GM21390 (cell line): ENCODE data around the gene CACNG4.

ENCODE experiments used
- ATAC-seq: cut with Tn5 transposase; IDR thresholded peaks from one replicate; pipeline ENCODE4 v1.9.1; 2021; ENCODE audit not compliant: unreplicated experiment

The CACNG4 gene

GRCh38 chr17:66983414-66984021 lies 19.0 kb downstream of the CACNG4 start:
- no peak for ATAC-seq

DNA sequence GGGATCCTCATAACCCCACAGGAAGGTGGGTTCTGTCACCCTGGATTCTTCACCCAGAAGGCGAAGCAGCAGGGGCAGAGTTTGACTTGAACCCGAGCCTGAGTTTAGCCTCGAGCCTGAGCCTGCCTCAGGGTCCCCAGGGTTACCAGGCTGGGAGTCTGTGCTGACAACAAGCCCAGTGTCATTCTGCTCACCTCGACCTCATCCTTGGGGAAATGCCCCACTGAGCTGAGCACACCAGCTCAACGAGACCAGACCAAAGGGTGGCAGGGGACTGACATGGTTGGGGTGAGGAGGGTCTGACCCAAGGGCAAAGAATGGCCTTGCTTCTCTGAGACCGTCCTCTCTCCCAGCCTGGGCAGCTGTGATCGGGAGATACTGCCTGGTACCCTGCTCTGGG lies 20.2 kb downstream of the CACNG4 start:
- ATAC-seq, result no peak

DNA sequence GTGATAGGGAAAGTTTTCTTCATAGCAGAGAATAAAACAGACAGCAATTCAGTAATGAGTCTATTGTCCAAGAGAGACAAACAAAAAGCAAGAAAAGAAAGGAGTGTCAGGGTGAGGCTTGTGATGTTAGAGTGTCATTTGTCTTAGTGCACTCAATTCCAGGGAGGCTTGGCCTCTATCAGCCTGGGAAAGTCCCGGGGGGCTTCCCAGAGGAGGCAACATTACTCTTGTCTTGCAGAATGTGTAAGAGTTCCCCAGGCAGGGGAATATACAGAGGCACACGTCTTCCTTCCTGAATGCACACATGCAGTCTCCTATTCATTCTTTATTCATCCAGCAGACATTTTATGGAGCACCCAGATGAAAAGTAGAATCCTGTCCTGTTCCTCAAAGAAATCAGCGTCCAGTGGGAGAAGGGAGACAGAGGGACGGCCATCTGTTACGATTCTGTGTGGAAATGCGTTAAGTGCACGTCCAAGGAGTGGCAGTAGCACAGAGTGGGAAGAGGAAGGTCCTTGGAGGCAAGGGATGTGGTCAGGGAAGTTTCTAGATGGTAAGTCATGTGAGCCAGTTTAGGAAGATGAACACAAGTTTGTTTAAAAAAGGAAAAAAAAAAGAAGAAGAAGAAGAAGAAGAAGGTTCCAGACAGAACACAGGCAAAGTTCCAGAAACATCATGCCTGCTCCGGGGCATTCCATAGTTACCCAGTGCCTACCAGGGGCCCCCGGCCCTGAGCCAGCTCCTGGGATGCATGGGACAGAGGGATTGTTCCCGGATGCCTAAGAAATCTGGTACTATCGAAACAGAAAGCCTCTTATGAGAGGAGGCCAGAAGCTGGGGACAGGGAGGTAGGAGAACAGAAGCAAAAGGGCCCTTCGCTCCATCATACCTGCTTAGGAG lies 21.1 kb downstream of the CACNG4 start:
- no peak for ATAC-seq

DNA sequence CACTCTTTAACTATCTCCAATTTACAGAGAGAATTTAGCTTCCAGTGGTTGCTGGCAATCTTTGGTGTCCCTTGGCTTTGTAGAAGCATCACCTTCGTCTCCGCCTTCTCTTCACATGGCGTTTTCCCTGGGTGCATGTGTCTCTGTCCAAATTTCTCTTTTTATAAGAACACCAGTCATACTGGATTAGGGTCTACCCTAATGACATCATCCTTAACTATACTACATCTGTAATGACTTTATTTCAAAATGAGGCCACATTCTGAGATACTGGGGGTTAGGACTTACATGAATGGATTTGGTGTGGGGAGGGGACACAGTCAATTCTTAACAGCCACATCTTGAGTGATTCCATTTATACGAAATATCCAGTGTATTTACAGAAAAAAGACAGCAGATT lies 22.2 kb downstream of the CACNG4 start:
- no peak for ATAC-seq

- ATAC-seq, result no peak
These were observed 22.6 kb downstream of the CACNG4 start for GRCh38 chr17:66987059-66987616.

DNA sequence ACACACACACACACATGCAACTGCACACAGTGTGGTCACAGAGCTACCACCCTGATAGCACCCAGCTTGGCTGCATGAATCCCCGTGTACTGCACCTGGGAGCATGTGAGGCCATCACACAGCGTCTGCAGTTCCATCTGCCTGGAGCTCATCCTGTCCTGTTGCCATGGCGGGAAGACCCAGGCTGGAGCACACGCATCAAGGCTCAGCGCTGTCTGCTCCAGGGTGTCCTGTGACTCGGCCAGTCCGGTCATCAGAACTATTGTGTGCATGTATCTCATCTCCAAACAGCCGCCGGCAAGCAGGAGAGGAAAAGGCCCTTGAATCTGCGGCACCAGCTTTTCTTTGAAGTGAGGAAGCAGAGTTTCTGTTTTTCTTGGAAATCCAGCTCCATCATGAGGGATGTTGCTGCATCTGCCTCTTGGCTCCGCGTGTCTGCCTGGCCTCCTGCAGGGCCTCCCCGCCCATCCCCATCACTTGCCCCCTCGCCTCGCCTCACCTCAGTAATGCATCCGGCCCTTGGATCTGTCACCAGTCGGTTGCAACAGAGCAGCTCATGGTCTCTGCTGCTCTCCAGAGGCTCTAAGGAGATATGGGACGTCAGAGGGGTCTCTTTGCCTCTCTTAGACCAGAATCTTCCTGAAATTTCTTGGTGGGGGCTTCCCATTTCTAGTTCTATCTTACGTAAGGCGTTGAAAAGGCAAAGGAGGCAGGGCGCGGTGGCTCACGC lies 23.7 kb downstream of the CACNG4 start:
- no peak for ATAC-seq

DNA sequence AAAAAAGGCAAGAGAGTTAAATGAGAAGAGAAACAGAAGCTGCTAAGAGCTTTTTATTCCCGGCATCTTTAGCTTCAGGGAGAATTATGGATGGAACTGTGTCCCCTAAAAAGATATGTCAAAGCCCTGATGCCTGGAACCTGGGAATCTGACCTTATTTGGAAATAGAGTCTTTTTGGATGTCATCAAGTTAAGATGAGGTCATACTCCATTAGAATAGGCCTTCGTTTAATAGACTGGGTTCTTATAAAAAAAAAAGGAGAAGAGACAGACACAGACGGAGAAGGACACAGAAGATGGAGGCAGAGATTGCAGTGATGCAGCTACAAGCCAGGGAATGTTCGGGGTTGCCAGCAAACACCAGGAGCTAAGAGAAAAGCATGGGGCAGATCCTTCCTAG lies 24.6 kb downstream of the CACNG4 start:
- no peak for ATAC-seq

DNA sequence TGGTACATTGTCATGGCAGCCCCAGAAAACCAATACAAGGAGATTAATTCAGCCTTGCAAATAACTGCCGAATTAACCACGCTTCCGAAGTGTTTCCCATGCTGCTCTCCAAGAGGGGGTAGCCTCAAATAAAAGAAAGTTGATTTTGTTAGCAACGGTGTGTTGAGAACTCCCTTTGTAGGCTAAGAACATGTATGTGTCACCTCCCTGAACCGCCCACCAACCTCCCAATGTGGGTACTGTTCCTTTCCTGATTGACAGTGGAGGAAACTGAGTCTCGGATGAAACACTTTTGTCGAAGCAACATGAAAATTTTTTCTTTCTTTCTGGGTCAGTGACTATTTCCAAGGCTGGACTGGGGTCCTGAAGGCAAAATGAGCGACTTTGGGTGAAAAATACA lies 25.1 kb downstream of the CACNG4 start:
- no peak for ATAC-seq

GRCh38 chr17:66990047-66990446 lies 25.5 kb downstream of the CACNG4 start:
- ATAC-seq, result no peak

- no peak for ATAC-seq
These were observed 28.5 kb downstream of the CACNG4 start for GRCh38 chr17:66992911-66993442.

GRCh38 chr17:66994361-66994760 lies 29.9 kb downstream of the CACNG4 start:
- ATAC-seq, result no peak

- no peak for ATAC-seq
These were observed 30.5 kb downstream of the CACNG4 start for GRCh38 chr17:66994930-66995535.

- no peak for ATAC-seq
These were observed 31.4 kb downstream of the CACNG4 start for GRCh38 chr17:66995944-66996343.

DNA sequence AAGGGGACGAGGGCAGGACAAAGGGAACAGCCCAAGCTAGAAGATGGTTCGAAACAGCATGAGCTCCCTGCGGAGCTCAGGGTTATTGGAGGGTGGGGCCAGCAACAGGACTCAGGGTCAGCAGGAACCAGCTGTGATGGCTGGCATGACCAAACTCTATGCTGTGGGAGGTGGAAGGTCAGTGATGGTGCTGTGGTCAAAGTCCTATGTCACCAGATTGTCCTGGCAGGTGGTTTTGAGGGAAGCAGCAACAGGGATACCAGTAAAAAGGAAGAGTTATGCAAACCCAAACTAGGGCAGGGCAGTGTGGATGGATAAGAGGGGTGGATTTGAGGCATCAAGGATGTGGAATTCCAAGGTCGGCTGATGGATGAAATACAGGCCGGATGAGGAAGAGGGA lies 32.4 kb downstream of the CACNG4 start:
- no peak for ATAC-seq

- ATAC-seq, result no peak
These were observed 38.7 kb downstream of the CACNG4 start for GRCh38 chr17:67003231-67003630.

GRCh38 chr17:67004181-67004580 lies 39.7 kb downstream of the CACNG4 start:
- no peak for ATAC-seq

DNA sequence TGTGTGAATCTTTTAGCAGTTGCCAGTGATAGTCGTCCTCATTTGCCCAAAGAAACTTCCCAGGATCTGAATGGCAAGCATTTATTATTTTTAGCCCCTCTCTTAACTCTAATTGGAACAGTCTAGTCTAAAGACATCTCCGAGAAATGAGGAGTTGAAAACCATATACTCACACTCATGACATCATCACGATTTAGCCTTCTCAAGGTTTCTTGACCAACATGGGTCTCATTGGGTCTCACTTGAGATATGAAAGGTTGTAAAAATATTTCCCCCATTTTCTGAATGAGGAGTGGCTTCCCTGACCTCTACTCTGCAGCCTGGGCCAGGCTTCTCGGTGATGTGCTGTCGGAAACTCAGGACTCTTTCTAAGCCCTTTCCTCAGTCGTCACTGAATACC lies 42.8 kb downstream of the CACNG4 start:
- no peak for ATAC-seq

- no peak for ATAC-seq
These were observed 43.6 kb downstream of the CACNG4 start for GRCh38 chr17:67008101-67008500.

DNA sequence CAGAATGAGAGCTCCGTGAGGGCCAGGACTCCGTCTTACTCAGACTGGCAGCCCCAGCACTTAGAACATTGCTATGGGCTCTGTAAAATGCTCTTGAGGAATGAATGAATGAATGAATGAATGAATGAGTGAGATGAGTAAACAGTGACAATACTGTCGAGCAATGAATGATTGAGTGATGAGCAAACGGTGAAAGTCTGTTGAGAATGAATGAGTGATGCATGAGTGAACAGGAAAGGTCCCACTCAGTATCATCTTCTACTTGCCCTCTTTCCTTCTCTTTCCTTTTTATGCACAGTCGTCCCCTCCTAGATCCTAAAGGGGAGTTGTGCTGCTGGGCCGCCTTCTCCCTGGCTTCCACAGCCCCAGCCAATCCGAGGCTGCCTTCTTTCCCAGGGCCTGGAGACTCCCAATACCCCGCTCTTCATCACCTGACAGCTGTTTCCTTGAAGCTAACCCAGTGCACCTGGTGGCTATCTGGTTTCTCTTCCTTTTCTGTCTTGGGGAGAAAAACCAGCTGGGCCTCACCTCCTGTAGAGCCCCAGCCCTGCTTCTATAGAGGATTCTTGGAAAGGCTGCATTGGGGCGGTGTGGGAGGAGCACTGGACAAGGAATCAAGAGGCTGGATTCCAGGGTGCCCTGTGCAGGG lies 47.1 kb downstream of the CACNG4 start:
- peak; percentile 77 for ATAC-seq

DNA sequence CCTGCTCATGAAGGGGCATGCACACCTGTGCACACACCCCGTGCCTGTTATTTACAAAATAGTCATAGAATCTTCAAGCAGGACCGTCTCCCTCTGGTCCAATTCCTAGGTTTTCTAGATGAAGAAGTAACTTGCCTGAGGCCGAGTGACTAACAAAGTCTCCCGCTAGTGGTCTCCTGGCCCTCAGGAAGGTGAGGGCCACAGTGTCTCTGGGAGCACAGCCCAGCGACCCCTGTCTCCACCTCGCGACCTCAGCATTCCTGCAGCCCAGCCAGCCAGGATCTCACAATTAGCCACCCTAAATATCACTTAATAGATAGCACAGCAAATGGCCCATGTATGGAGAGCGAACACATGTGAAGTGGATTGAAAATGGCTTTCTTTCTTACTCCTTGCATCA lies 49.4 kb downstream of the CACNG4 start:
- no peak for ATAC-seq
